Activated CD4-positive, alpha-beta T cell treated with anti-CD3 and anti-CD28 coated beads, Interleukin-2, amount 50 U/mL, for 16 hours (primary cell): ENCODE results near the gene CDCA4.

Experiments
- DNase-seq: peaks from one replicate; pipeline ENCODE4 v3.0.0-alpha.2; 2020

The CDCA4 gene

DNA sequence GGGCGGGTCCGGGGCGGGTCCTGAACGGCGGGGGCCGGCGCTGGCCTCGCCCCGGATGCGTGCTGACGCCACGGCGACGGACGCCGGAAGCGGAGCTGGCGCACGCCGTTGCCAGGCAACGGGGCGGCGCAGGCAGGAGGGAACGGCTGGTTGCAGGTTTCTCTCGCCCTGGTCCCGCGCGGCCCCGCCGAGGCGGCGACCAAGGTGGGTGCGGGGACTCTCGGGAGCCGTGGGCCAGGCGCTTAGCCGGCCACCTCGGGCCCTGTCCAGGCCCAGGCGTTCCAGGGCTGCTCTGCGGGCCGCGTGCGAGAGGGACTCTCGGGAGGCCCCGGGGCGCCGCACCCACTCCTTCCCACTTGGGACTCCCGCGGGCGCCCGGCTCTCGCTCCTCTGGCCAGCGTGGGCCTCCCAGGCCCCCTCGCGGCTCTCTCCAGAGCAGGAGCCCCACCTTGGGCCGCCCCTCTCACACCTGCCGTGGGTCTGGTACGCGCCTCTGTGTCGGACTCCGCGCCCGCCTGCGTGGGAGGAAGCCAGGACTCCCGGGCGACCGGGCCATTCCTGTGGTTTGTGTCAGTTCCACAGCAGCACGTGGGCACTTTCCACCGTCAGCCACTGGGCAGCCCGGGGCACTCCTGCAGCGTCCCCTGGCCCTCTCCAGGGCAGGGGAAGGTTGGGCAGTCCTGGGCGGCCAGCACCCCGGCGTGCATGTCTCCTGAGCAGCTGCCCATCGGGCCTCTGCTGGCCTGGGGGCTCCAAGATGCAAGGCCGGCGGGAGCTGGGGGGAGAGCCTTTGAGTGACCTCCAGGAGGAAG is 35.0 kb downstream of the CDCA4 start, which contains the start of gene CLBA1:
TSS of gene CLBA1 (plus strand) at position 114 of the 812 bp plus-strand sequence. CDS start at position 758, 644 bp downstream.
- peak; percentile 87 for DNase-seq

DNA sequence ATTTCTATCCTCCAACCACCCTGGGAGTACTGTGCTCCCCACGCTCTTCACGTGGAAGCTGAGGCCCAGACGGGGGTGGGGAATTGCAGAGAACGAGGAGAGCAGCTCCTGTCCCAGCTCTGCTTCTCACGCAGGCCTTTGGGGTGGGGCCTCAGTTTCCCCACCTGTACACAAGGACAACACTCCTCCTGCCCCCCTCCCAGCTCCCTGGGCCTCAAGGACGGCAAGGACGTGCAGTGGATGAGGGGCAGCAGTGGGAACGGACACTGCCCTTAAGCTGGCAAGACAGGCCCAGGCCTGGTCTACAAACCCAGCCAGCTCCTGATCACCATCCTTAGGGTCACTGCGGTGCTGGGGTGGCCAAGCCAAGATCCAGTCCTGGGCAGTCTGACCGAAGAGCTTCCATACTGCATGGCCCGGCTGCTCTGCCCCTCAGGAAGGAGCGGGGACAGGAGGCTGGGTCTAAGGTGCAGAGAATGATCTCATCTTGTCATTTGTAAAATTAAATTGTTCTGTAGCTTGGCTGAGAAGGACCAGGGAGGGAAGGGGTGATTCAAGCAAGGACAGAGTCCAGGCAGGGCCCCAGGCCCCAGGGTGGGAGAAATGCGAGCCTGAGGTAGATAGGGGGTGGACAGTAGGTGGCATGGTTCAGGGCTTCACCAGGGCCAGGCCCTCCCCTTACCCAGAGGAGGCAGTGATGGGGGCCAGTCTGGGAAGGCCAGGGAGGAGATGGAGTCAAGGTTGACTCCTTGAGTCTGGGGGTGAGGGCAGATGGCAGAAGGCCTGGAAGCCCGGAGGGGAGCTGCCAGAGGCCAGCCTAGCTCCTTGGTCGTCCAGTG is 36.6 kb downstream of the CDCA4 start:
- DNase-seq, result no peak

DNA sequence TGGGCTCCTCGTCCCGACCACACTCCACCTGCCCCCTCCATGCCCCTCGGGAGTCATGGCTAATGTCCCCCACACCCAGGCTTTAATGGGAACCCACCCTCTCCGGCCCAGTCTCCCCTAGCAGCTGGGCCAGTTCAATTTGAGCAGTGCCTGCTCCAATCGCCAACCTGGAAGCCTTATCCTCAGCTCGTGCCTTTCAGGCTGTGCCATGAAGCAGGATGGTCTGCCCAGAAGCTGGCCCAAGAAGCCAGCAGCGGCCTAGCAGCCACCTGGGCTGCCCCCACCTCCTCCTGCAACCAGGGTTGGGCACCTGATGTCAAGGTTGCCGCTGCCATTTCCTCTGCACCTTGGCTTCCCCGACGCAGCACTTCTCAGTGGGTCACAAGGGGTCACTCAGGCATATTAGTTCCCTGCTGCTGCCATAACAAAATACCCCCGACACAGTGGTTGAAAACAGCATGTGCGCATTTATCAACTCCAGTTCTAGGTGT is 37.6 kb downstream of the CDCA4 start:
- no peak for DNase-seq

DNA sequence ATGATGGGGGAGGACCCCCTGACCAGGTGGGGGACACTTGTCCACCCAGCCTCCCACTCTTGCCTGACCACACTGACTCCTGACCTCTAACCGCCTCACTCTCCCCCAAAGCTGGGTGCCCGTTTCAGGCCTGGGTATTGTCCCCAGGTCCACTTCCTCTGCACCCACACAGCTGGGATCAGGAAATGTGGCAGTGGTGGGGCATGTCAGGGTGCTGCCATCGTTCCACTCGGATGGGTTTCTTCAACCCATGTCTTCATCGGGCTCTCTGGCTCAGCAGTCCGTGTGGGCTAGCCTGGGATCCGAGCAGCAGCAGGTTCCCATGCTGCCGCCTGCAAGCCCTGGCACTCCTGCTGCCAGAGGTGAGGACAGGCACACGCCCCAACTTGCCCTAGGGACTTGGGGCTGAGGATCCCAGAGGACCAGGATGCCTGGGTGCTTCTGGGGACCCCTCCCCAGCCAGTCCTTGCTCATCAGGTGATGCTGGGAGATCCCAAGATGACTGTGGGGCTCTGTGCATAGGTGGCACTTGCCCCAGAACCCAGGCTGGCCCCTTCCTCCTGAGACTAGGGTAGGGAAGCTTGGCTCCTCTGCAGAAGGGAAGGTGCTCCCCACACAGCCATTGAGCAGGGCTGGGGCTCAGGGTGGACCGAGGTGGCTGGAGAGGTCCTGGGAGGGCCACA is 38.2 kb downstream of the CDCA4 start:
- no peak for DNase-seq

DNA sequence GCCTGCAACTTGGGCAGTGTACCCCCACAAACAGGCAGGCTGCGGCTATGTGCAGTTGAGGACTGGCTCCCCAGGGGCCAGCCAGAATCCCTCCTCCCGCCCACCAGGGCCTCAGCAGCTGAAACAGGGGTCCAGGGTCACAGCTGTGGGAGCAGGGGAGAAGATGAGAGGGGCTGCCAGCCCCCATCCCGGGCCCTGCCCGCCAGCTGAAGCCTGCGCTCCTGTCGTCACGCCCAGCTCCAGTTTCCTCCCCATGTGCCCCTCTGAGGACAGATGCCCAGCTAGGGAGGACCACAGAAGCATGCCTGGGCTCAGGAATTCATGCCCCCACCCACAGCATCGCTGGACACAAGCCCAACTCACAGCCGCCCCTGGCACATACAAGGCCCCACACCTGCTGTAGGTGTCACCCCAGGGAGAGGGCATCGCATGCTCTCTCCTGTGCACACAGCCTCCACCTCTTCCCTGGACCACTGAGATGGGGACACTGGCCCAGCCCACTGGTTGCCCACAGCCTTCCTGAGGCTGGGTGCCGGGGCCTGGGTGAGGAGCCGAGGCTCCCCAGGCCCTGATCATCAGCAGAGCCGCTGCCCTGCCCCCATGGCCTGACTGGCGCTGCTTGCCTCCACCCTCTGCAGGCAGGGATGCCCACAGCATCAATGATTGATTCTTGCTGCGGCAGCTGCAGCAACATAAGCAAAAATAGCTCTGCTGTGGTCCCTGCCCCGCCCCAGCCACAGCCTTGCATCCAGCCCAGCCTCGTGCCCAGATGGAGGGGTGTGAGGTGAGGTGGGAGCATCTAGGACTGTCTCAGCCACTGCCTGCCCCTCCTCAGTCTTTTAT is 39.0 kb downstream of the CDCA4 start:
- DNase-seq, result no peak

DNA sequence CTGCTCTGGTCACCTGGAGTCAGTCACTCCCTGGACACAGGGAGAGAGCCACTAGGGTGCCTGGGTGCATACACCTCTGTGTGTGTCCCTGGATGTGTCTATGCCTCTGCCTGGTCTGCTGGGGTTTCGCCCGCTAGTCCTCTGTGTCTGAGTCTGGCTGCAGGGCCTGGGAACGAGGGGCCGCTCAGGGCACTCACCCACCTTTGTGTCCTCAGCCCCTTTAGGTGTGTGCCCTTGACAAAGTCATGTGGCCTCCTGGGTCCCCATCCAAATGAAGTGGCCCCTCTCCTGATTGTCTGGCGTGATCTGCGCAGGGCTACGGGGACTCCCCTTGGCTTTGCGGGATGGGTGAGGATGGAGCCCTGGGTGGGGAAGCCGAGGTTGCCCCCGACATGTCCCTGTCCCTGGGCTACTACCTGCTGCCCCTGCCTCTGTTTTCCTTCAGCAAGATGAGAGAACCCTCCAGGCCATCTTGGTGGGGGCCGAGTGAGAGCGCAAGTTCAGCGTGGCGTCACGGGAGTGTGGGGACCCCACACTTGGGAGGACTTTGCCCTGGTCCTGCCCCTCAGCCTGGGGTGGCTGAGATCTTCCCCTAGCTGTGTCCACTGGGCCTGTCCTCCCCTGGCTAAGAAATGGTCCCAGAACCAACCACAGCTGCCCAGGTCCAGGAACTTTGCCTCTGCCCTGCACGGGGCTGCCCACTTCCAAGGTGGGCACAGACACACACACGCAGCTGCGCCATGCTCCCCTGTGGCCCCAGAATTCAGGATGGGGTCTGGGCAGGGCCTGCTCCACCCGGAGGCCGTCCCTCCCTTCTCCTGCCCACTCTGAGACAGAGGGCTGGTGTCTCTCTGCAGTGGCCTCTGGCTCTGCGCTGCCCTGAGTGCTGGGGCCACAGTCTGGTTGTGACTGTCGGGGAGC is 40.0 kb downstream of the CDCA4 start:
- no peak for DNase-seq

DNA sequence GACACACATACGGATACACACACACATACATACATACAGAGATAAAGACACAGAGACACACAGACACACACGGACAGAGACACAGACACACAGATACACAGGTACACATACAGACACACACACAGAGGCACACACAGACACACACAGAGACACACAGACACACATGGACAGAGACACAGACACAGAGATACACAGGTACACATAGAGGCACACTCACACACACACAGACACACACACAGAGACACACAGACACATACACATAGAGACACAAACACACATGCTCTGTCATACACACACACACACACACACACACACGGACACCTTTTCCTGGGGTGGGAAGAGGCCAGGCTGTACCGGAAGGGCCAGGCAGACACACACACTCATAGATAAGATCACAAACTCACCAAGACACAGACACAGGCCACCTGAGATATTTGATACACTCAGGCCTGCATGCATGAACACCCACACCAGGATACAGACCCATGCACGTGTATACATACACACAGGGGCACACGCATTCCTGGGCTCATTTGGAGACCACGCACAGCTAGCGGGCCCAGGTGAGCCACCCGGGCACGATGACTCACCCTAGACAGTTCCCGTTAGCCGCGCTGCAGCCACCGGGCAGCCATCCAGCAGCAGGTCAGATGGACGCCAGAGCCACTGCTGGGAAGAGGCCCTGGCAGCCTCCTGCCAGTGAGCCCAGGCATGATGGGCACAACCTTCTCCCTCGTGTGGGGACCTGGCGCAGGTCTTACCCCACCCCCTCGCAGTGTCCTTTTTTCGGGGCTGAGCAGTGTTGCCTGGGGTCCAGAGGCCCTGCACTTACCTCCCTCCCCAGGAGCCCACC is 40.9 kb downstream of the CDCA4 start:
- DNase-seq, result no peak

DNA sequence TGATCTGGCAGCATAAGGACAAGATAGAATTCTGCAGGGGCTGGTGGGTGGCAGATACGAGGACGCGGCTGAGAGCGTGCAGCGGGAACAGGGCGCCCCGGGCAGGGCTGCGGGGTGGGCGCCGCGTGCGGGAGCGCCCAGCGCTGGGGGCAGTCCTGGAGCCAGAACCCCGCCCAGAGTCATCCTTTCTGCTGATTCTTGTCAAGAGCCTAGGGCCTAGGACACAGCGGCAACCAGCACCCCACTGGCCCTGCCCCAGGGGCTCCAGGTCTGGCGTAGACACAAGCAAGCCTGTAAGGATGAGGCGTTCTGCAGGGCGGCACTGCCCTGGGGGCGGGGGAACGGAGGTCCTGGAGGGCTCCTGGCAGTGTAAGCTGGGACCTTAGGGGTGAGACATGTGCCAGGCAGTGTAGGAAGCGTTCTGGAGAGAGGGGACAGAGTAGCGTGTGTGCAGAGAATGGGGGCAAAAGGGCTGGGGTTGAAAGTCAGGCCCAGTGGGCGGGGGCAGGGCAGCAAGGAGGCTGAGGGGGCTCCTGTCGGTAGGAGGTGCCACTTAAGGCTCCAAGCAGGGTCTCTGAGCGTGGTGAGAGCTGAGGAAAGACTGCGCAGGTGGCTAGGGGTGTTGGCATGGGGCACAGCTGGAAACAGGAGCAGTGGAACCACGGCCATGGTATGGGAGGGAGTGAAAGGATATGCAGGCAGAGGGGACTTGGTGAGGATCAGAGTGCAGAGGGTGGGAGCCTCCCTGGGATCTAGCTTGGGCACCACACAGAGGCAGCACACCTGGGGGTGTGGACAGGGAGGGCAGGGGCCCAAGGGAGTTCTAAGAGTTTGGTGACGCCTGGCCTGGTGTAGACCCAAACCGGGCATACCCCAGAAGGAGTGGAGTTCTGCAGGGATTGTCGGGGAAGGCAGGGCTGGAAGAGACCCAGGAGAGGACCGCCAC is 41.9 kb downstream of the CDCA4 start:
- DNase-seq, result no peak

DNA sequence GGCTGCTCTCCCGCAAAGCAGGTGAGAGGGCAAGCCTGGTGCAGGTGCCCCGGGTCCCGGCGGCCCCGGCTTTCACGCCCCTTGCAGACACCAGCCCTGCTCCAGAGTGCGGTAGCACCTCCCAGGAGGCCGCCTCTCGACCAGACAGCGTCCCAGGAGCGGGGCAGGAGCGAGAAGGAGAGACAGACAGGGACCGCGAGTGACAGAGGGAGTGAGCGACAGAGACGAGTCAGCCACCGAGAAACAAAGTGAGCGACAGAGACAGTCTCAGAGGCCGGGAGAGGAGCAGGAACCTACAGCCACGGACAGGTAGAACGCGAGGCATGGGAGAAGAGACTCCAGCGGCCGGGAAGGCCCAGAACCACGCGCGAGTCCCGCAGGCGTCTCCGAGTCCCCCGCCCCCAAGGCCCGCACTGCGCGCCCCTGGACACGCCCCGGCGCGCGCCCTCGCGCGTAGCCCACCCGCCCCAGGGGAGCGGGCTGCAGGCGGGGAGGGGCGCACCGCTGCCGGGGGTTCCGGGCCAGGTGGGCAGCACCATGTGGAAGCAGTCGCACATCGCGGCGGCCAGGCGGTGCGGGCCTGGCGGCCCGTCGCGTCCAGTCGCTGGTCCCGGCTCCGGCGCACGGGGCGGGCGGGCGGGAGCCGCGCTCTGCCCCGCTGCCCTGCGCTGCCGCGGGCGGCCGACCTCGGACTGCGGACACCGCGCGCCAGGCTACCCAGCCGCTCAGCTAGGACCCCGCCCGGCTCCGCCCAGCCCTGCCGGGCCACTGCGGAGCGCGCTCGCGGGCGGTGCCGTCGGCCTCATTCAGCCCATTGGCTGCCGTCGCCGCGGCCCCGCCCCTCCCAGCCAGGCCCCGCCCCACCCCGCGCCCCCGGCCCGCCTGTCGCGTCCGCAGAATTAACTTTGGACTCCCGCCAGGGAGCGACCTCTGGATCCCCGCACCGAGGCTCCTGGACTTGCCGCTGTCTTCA is 42.9 kb downstream of the CDCA4 start, which contains the start of gene AHNAK2:
TSS of gene AHNAK2 (minus strand) at position 694 of the 973 bp plus-strand sequence. CDS start at position 557, 137 bp downstream.
- peak; percentile 54 for DNase-seq

DNA sequence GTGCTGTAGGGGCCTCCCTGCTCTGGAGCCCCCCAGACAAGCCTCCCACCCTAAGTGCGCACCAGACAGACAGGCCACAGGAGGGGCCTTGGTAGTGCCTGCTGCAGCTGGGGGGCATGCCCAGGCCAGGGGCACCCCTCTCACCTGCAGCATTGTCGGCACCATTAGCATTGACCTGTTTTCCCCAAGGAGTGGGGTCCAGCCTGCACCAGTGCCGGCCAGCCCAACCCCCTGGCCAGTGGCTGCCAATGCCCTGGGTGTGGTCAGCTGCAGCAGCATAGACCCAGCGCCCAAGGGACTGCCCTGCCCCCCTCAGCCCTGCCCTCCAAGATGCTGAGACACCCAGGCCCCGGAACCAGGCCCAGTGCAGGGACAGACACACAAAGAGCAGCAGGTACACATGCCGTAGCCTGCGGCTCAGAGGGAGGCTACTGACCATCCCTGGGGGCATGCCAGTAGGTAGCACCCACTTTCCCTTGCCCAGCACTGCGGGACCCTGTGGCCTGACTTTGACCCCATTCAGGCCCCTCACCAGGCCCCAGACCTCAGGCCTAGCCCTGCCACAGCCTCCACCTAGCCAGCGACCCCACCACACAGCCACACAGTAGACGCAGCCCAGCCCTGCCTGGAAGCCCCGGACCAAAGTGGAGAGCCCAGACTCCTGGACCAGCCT is 43.7 kb downstream of the CDCA4 start:
- no peak for DNase-seq

DNA sequence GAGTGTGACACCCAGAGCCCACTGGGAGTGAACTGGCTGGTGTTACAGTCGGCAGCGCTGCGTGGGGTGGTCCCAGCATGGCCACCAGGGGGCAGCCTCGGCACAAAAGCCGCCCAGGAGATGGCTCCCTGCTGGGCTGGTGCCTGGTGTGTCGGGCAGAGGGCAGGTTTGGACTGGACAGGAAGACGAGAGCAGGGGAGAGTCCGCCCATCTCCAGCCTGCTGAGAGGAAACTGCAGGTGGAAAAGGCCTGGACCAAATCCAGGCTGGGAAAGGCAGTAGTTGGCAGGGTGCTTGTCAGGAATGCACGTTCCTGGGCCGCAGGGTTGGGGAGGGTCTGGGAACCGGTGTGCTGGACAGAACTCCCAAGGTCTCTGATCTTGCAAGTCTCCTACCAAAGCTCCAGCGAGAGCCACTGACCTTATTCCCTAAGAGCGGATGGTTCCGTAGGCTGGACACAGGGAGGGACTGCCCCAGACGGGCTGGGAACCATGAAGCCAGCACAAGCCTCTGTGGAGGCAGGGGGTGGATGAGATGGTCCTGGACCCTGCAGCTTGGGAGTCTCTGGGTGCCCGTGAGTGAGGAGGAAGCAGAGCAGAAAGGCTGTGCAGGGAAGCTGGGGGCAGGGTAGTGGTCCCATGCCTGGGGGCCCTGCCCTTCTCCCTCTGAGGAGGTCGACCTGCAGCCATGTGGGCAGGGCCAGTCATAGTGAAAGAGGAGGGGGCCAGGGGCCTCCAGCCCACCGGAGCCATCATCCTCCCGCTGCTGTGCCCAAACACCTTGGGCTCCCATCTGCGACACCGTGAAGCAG is 44.5 kb downstream of the CDCA4 start:
- peak; percentile 85 for DNase-seq

DNA sequence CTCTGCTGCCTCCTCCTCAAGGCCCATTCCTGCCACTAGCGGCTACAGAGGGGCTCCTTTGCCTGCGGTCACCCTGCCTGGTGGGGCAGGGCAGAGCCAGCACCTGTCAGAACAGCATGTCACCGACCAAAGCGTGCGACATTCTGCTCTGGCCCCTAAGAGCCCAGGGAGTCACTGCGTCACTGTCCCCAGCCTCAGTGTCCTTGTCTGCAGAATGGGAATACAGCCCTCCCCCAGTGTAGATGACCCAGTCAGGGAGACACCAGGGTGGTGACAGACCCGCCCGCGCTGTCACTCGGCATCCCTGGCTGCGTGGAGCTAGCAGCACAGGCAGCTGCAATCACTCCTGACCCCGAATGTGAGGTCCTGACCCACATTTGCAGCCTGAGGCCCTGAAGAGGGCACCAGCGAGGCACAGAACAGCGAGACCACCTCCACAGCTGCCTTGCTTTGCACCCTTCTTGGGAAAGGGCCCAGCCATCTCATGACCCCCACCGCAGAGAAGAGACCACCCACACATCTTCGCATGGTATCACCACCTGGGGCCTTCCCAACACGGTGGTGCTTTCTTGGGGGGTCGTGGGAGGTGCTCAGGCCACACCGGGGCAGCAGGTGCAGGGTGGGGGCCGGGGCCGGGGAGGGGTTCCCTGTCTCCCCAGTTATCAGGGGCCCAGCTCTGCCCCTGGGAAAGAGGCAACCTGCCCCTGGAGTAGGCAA is 45.2 kb downstream of the CDCA4 start:
- DNase-seq, result peak; percentile 38

DNA sequence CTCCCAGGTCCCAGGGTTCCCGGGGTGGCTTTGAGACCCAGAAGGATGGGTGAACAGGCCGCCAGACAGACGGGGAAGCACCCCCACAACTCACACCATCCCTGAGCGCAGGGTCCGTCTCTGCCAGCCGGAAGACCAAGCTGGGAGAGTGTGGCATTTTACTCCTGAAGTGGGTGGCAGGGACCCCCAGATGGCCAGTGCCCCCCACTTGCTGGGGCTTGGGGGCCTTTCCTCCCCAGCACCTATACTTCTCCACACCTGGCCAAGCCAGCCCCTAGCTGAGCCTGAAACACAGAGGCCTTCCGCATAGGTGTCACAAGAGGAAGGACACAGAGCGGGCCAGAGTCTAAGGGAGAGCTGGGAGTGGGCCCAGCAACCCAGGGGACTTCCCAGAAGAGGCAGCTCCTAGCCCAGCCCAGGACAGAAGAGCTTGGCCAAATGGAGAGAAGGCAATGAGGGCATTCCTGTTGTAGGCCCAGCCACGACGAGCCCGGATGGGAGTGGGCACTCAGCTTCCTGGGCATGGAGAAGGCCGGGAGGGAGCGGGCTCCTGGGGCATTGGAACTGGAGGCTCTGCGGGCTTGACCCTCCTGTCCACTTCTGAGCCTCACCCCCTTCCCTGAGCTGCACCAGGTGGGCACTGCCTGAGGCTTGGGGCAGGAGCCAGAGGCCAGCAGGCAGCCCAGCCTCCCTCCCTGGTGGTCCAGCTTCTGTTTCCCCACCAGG is 46.1 kb downstream of the CDCA4 start:
- no peak for DNase-seq

DNA sequence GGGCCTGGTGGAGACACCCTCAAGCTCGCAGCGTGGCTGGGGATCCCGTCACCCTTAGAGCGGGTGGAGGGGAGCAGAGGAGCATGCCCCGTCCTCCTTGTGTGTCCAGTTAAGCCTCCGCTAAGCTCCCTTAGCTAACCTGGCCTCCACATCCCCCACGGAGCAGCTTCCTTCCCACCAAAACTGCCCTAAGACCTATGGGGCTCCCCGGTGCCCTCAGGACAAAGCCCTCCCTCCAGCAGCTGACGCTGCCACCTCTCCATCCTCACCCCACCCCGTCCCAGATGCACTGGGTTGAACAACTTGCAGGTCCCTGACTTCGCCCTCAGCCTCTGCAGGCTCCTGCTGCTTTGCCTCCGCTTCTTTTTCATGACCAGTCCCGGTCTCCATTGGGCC is 46.7 kb downstream of the CDCA4 start:
- DNase-seq, result no peak
